ENCODE measurements around the gene NEU3. TPM values are rescaled to one million over a fixed set of nuclear protein-coding genes. Genes with fewer than 3 reads are reported as not detected.

NEU3 gene
- total and polyA plus RNA-seq, 2 of the 13 experiments (the other 11 are each of a cell fraction or from before 2014, with no cell fraction given), result 6.3 to 15.3 TPM

DNA sequence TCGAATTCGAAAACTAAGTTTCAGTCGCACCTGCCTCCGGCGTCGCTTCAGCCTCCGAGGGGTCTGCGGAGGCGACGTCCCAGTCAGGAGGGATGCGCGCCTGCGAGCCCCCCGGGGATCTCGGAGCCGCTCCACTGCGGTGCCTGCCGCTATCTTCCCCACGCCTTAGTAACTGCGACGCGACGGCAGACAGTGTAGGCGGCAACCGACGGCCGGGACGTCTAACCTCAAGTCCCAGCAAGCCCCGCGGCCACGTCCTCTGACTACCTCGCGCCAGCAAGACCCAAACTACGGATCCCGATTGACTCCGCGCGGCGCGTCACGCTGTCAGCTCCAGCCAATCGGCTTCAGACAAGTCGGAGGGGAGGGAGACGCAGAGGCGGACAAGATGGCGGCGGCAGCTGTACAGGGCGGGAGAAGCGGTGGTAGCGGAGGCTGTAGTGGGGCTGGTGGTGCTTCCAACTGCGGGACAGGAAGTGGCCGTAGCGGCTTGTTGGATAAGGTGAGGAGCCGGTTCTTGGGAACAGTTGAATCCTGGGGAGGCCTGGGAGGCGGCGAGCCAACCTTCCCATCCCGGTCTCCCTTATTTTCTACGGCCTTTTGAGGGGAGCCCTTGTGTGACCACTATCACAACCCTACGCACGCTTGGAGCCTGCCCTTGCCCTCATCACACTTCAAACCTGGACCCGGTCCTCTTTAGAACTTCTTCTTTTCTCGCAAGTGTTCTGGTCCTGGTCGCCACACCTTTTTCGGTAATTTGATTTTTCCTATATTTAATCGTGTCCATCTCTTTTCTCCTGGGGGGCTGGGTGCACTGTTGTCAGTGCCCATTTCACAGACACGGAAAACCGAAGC is 39.6 kb upstream of the NEU3 start, which contains the start of the genes SPCS2 and XRRA1 (continued):
- TF ChIP-seq, protein P1, sequence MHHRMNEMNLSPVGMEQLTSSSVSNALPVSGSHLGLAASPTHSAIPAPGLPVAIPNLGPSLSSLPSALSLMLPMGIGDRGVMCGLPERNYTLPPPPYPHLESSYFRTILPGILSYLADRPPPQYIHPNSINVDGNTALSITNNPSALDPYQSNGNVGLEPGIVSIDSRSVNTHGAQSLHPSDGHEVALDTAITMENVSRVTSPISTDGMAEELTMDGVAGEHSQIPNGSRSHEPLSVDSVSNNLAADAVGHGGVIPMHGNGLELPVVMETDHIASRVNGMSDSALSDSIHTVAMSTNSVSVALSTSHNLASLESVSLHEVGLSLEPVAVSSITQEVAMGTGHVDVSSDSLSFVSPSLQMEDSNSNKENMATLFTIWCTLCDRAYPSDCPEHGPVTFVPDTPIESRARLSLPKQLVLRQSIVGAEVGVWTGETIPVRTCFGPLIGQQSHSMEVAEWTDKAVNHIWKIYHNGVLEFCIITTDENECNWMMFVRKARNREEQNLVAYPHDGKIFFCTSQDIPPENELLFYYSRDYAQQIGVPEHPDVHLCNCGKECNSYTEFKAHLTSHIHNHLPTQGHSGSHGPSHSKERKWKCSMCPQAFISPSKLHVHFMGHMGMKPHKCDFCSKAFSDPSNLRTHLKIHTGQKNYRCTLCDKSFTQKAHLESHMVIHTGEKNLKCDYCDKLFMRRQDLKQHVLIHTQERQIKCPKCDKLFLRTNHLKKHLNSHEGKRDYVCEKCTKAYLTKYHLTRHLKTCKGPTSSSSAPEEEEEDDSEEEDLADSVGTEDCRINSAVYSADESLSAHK (CRISPR knock-in tag; IDR thresholded peaks at IDR 0.05; ENCODE audit: borderline replicate concordance), result no peak
- TF ChIP-seq RELA (CRISPR knock-in tag; IDR thresholded peaks at IDR 0.05), result peak; percentile 72; the same call in 1 of the 2 replicates
- TF ChIP-seq ZMYM4 (CRISPR knock-in tag; IDR thresholded peaks at IDR 0.05), result peak; percentile 82
- peak; percentile 96; the same call in 1 of the 2 replicates for TF ChIP-seq ZNF788 (CRISPR knock-in tag; IDR thresholded peaks at IDR 0.05; ENCODE audit: borderline replicate concordance)
- TF ChIP-seq PHF8 (CRISPR knock-in tag; IDR thresholded peaks at IDR 0.05), result peak; percentile 97
- TF ChIP-seq TEAD2 (CRISPR knock-in tag; IDR thresholded peaks at IDR 0.05), result no peak
- TF ChIP-seq ZNF317 (CRISPR knock-in tag; IDR thresholded peaks at IDR 0.05), result peak; percentile 81
- peak; percentile 66 for TF ChIP-seq PITX1 (CRISPR knock-in tag; IDR thresholded peaks at IDR 0.05)
- 0 out of 2 replicates have a peak, but pooled peaks have one; percentile 58 for TF ChIP-seq ZNF138 (CRISPR knock-in tag; IDR thresholded peaks at IDR 0.05; ENCODE audit: low read depth)
- TF ChIP-seq ZNF343 (CRISPR knock-in tag; IDR thresholded peaks at IDR 0.05), result peak; percentile 68; the same call in 1 of the 2 replicates
- TF ChIP-seq, protein P2, sequence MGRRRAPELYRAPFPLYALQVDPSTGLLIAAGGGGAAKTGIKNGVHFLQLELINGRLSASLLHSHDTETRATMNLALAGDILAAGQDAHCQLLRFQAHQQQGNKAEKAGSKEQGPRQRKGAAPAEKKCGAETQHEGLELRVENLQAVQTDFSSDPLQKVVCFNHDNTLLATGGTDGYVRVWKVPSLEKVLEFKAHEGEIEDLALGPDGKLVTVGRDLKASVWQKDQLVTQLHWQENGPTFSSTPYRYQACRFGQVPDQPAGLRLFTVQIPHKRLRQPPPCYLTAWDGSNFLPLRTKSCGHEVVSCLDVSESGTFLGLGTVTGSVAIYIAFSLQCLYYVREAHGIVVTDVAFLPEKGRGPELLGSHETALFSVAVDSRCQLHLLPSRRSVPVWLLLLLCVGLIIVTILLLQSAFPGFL (CRISPR knock-in tag; IDR thresholded peaks at IDR 0.05), result no peak
- peak; percentile 24; the same call in 1 of the 2 replicates for TF ChIP-seq CEBPG (CRISPR knock-in tag; IDR thresholded peaks at IDR 0.05)
- peak; percentile 17; the same call in 1 of the 2 replicates for TF ChIP-seq SMAD3 (CRISPR knock-in tag; IDR thresholded peaks at IDR 0.05)
- TF ChIP-seq HNRNPUL1 (IDR thresholded peaks at IDR 0.05; ENCODE audit: low read depth, low read length), result no peak
- peak; percentile 82; the same call in 1 of the 2 replicates for TF ChIP-seq ZSCAN22 (CRISPR knock-in tag; IDR thresholded peaks at IDR 0.05)
- TF ChIP-seq, protein P3, sequence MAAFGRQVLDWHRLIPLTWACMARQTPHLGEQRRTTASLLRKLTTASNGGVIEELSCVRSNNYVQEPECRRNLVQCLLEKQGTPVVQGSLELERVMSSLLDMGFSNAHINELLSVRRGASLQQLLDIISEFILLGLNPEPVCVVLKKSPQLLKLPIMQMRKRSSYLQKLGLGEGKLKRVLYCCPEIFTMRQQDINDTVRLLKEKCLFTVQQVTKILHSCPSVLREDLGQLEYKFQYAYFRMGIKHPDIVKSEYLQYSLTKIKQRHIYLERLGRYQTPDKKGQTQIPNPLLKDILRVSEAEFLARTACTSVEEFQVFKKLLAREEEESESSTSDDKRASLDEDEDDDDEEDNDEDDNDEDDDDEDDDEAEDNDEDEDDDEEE (CRISPR knock-in tag; IDR thresholded peaks at IDR 0.05), result peak; percentile 83
- TF ChIP-seq, protein P4, sequence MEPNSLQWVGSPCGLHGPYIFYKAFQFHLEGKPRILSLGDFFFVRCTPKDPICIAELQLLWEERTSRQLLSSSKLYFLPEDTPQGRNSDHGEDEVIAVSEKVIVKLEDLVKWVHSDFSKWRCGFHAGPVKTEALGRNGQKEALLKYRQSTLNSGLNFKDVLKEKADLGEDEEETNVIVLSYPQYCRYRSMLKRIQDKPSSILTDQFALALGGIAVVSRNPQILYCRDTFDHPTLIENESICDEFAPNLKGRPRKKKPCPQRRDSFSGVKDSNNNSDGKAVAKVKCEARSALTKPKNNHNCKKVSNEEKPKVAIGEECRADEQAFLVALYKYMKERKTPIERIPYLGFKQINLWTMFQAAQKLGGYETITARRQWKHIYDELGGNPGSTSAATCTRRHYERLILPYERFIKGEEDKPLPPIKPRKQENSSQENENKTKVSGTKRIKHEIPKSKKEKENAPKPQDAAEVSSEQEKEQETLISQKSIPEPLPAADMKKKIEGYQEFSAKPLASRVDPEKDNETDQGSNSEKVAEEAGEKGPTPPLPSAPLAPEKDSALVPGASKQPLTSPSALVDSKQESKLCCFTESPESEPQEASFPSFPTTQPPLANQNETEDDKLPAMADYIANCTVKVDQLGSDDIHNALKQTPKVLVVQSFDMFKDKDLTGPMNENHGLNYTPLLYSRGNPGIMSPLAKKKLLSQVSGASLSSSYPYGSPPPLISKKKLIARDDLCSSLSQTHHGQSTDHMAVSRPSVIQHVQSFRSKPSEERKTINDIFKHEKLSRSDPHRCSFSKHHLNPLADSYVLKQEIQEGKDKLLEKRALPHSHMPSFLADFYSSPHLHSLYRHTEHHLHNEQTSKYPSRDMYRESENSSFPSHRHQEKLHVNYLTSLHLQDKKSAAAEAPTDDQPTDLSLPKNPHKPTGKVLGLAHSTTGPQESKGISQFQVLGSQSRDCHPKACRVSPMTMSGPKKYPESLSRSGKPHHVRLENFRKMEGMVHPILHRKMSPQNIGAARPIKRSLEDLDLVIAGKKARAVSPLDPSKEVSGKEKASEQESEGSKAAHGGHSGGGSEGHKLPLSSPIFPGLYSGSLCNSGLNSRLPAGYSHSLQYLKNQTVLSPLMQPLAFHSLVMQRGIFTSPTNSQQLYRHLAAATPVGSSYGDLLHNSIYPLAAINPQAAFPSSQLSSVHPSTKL (CRISPR knock-in tag; IDR thresholded peaks at IDR 0.05), result peak; percentile 62
- TF ChIP-seq ZSCAN12 (CRISPR knock-in tag; IDR thresholded peaks at IDR 0.05), result no peak
- TF ChIP-seq ZNF225 (CRISPR knock-in tag; IDR thresholded peaks at IDR 0.05), result peak; percentile 79; the same call in 1 of the 2 replicates
- peak; percentile 20; the same call in 1 of the 2 replicates for TF ChIP-seq ZNF782 (CRISPR knock-in tag; IDR thresholded peaks at IDR 0.05; ENCODE audit: borderline replicate concordance)
- peak; percentile 82; the same call in 1 of the 2 replicates for TF ChIP-seq TGIF2 (CRISPR knock-in tag; IDR thresholded peaks at IDR 0.05)
- no peak for TF ChIP-seq ZNF557 (CRISPR knock-in tag; IDR thresholded peaks at IDR 0.05)
